Measurements from ENCODE around the gene KCNJ5.

The KCNJ5 gene

DNA sequence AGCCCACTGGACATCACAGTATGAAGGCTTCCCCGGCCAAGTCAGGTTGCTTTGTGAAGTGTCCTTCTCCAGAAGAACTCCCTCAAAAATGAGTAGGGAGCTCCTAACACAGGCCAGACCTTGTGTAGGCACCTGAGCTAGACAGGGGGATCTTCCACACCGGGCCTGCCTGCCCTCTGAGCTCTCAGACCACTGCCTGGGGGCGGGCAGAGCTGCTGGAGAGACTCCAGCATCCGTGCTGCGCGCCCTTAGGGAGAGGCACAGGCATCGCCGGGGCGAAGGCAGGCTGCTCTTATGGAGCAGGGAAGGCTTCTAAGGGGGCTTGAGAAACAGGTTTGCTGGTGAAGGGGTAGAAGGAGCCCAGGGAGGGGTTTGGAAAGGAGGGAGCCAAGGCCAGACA, 4.4 kb downstream of the KCNJ5 start:
- no peak for DNase-seq (ENCODE audit: low read depth)

GRCh38 chr11:128896356-128896755, 5.2 kb downstream of the KCNJ5 start:
- no peak for DNase-seq (ENCODE audit: low read depth)

- no peak for DNase-seq (ENCODE audit: low read depth)
Measured at GRCh38 chr11:128897826-128898225, 6.7 kb downstream of the KCNJ5 start.

- DNase-seq (ENCODE audit: low read depth), result no peak
Measured at GRCh38 chr11:128898580-128899344, 7.6 kb downstream of the KCNJ5 start.

- no peak for DNase-seq (ENCODE audit: low read depth)
Measured at GRCh38 chr11:128900468-128900867, 9.3 kb downstream of the KCNJ5 start.

DNA sequence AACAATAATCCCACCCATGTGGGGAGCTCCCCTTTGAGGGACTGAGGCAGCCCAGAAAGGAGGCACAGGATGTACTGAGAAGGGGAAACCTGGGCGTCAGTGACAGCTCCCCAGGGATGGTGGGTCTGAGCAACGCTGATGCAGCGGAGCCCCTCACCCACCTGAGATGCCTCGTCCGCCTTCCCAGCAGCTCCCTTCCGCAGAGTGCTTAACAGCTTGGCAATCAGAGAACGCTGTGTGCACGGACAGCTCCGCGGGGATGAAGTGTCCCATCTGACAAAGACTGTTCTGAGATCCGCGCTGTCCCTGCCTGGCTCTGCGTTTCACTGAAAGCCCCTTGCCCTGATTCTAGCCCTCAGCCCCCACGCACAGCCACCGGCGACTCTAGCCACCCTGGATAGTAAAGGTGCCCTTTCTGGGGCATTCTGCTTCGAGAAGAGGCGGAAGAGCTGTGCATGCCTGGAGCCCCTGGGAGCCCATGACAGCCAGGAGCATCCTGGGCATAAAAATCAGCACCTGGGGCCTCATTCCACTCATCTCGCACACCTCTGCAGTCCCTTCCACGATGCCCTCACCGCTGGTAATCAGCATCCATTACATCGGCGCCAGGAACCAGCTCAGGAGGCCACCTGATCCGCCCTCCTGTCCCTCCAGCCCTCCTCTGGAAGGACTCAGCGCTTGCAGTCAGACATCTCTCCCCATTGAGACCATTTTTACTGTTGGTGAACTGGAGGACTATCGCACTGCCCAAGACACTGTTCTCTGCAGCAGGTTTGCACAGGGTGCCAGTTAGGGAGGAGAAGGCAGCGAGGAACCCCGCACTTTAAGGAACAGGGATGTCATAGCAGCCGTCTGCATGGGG, 10.7 kb downstream of the KCNJ5 start:
- no peak for DNase-seq (ENCODE audit: low read depth)

- no peak for DNase-seq (ENCODE audit: low read depth)
Measured at GRCh38 chr11:128902515-128903066, 11.4 kb downstream of the KCNJ5 start.

DNA sequence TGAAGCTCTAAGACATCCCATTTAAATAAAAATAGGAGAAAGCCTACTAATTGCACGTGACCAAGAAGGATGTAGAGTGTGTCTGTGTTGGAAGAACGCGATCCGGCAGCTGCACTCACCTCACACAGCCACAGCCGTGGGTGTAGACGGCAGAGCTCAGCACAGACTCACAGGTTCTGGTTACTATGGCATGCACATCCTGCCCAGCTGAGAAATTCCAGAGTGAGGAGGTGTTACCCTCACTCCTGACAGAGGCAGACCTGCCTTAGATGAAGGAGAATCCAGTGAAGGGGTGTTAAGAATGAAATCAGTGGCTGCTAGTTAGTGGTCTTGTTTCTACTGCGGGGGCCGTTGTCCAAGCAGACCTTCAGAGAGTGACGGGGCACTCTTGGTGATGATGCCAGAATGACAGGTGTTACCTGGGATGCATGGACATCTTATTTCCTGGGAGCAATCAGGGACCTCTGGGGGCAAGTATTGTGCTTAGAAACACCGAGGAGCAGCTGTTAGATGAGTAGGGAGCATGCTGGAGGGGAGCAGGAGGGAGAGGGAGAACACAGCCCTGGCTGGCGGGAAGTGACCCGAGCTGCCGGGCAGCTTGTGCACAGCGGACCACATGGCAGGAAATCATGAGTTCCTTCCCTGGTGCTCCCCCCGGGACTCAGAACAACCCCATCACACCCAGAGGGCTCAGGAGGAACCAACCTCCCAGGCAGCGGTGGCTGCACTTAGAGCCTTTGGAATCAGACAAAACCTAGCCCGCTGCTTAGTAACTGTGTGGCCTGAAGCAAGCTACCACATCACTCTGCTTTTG, 12.3 kb downstream of the KCNJ5 start:
- DNase-seq (ENCODE audit: low read depth), result no peak

DNA sequence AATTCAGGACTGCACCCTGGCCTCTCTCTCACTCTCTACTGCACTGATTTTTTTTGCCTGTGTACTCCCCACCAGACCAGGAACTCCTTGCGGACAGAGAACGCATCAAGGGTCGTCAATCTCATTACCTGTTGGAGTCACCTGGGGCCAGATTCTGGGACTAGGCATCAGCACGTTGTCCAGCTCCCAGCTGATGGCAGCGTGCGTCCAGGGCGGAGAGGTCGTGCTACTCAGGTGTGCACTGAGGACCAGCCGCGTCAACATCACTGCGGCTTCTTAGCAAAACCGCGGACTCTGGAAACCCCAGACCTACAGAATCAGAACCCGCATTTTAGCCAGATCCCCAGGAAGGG, 13.1 kb downstream of the KCNJ5 start:
- DNase-seq (ENCODE audit: low read depth), result no peak

- no peak for DNase-seq (ENCODE audit: low read depth)
Measured at GRCh38 chr11:128904656-128905344, 13.6 kb downstream of the KCNJ5 start.

DNA sequence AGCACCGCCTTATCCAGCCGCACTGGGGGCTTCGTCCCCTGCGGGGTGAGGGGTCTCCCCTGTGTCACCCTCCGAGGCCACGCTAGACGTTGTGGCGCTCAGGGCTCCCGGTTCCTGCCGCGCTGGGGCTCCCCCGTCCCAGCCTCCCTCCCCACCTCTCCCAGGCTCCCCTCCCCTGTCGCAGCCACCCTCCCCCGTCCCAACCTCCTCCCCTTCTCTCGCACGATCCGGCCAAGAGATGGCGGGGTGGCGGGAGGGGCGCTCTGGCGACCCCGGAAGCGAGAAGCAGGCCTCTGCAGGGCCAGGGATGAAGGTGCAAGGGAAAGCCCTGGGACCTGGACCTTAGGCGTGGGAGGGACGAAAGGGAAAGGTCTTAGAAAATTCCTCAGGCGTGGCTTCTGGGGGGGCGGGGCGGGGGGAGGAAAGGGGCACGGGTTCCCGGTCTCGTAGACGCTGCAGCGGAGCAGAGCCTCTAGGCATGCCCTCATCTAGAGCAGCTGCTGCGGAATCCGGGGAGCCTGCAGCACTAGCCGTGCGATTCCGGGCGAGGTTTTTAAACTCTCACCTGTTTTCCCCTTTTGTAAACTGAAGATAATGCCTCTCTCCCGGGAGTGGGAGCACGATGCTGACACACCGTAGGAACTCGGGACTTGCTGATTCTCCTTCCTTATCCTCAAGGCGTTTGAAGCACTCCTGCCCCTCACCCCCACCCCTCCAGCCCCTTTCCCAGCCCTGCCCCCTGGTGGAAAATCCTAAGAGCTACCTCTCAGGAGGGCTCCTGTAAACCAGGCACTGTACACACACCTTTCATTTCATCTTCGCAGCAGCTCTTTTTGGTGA, 14.4 kb downstream of the KCNJ5 start:
- DNase-seq (ENCODE audit: low read depth), result no peak

GRCh38 chr11:128906185-128907050, 15.3 kb downstream of the KCNJ5 start:
- no peak for DNase-seq (ENCODE audit: low read depth)

GRCh38 chr11:128907585-128907984, 16.4 kb downstream of the KCNJ5 start:
- DNase-seq (ENCODE audit: low read depth), result no peak

- DNase-seq (ENCODE audit: low read depth), result no peak
Measured at GRCh38 chr11:128908391-128909246, 17.5 kb downstream of the KCNJ5 start.

DNA sequence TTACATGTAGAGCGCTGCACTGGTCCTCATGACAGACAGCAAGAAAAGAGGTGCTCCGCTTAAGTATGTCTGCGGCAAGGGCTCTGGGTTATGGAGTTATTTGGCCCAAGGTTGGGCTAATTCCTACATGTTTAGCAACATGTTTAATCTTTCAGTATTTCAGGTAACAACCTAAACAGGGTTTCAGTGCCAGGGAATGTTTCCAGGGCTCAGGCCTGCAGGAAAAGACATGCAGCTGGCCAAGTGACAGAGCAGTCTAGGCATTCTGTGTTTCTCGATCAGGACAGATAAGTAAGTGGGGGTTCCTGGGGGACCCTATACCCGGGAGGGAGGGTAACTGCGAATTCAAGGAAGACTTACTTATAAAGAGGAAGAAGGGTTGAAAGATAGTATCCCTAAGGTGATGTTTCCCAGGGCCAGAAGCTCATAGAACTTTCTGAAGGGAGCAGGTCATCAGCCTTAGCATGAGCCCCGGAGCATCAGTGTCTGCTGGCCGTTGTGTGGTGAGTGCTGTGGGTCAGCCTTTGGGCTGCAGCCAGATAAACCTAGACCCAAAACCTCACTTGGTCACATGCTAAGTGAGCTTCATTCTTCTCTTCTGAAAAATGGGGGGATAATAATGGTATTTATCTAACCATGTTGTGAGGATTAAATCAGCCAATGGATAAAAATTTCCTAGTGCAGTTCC, 18.4 kb downstream of the KCNJ5 start:
- DNase-seq (ENCODE audit: low read depth), result no peak

GRCh38 chr11:128910576-128910975, 19.4 kb downstream of the KCNJ5 start:
- DNase-seq (ENCODE audit: low read depth), result no peak

- no peak for DNase-seq (ENCODE audit: low read depth)
Measured at GRCh38 chr11:128911239-128911638, 20.1 kb downstream of the KCNJ5 start.

DNA sequence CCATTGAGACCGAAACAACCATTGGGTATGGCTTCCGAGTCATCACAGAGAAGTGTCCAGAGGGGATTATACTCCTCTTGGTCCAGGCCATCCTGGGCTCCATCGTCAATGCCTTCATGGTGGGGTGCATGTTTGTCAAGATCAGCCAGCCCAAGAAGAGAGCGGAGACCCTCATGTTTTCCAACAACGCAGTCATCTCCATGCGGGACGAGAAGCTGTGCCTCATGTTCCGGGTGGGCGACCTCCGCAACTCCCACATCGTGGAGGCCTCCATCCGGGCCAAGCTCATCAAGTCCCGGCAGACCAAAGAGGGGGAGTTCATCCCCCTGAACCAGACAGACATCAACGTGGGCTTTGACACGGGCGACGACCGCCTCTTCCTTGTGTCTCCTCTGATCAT, 20.5 kb downstream of the KCNJ5 start:
- DNase-seq (ENCODE audit: low read depth), result no peak
